ENCODE measurements around the gene IMMP1L. TPM values are rescaled to one million over a fixed set of nuclear protein-coding genes. Genes with fewer than 3 reads are reported as not detected.

IMMP1L gene
- total RNA-seq, 1 experiment from 2014 or later: 38.5 TPM

GRCh38 chr11:31397239-31397834 lies 112.1 kb downstream of the IMMP1L start:
- POLR2A ChIA-PET: no interaction called here
- Histone ChIP-seq H3K27me3 (ENCODE audit: insufficient read depth, low read length) (no peaks in the 10 kb centered on the region), H3K79me2 (ENCODE audit: insufficient read depth, low read length) (0 out of 2 replicates have a peak, but pooled peaks cover under 1% of the 10 kb centered on the region), H3K27ac (ENCODE audit: low read depth, low read length) (no peak overlapping the region), H3K9ac (ENCODE audit: low read length) (no peak overlapping the region), H3K4me3 (replicated peaks in 1 of 2; ENCODE audit: low read depth in 1 of 2, low read length in 2 of 2) (no peak overlapping the region), H3K9me3 (ENCODE audit: control insufficient read depth in 1 of 2, insufficient read depth in 1 of 2, low read depth in 1 of 2, low read length in 2 of 2) (no peaks in the 10 kb centered on the region; a peak in 1 of 4 replicates), H3K9me2 (ENCODE audit: insufficient read depth) (no peaks in the 10 kb centered on the region), H3K4me2 (ENCODE audit: low read length) (no peak overlapping the region), H3K36me3 (ENCODE audit: control insufficient read depth in 1 of 2, insufficient read depth in 2 of 2, low read length in 2 of 2) (no peaks in the 10 kb centered on the region), H3K4me1 (ENCODE audit: control insufficient read depth in 1 of 2, insufficient read depth in 2 of 2, low read length in 2 of 2) (no peaks in the 10 kb centered on the region), H4K20me1 (ENCODE audit: insufficient read depth) (0 out of 2 replicates have a peak, but pooled peaks cover 8% of the 10 kb centered on the region), H2AFZ (ENCODE audit: low read depth, low read length, poor library complexity, severe bottlenecking) (no peak overlapping the region)
- CTCF ChIA-PET: interaction anchor here (0.8 to 2.3 kb wide), 3 partner anchors 472 to 908 kb away, joined by 3 to 8 read pairs (median 8); no protein-coding TSS in a partner anchor
- peak; percentile 59 for TF ChIP-seq RAD21 (IDR thresholded peaks at IDR 0.05; ENCODE audit: low read depth)
- TF ChIP-seq ZNF274 (IDR thresholded peaks at IDR 0.05; ENCODE audit: low read depth, low read length): no peak
- TF ChIP-seq ZBTB33 (IDR thresholded peaks at IDR 0.05; ENCODE audit: extremely low read depth, insufficient replicate concordance, low read length): no peak
- no peak for TF ChIP-seq CEBPB (IDR thresholded peaks at IDR 0.05; ENCODE audit: low read depth)
- no peak for TF ChIP-seq TCF7L2 (IDR thresholded peaks at IDR 0.05; ENCODE audit: borderline replicate concordance, extremely low read depth, insufficient read depth, insufficient read length)
- TF ChIP-seq SP1 (IDR thresholded peaks at IDR 0.05; ENCODE audit: low read depth): no peak
- TF ChIP-seq CTCF (IDR thresholded peaks at IDR 0.05 in 2 of 3, conservative IDR thresholded peaks at IDR 0.05 in 1 of 3; ENCODE audit: borderline replicate concordance in 1 of 3, insufficient read depth in 1 of 3, low read depth in 2 of 3, low read length in 2 of 3): peak; percentile 37 to 72 (median 51); a peak in 4 of 6 replicates
- no peak for DNase-seq (ENCODE audit: low read depth, low spot score)
- RAD21 ChIA-PET (ENCODE audit: low non-redundant PET in 1 of 2, low total read pairs in 2 of 2, uncharacterized antibody in 2 of 2, unreplicated experiment in 2 of 2): interaction anchor here (0.6 to 1.2 kb wide), 2 partner anchors 561 to 655 kb away, joined by 3 read pairs; no protein-coding TSS in a partner anchor
- intact Hi-C loops (cut with micrococcal nuclease): loop anchor here (1.0 to 10.0 kb wide), 6 partner anchors 245 to 775 kb away; no protein-coding TSS in a partner anchor
- no peak for ATAC-seq
- BruUV-seq (replicated peaks): no TSS peak

Measured in HCT116 (cell line).